HG03442 (cell line): ENCODE data around the gene COL19A1.
"Not testable (repeated sequence)": the region's sequence is repeated elsewhere in the genome, so short reads cannot be mapped to it uniquely, and the experiment has no call there.

Source experiments
- ATAC-seq: cut with Tn5 transposase; IDR thresholded peaks from one replicate; pipeline ENCODE4 v1.9.1; 2021; ENCODE audit warnings: mild to moderate bottlenecking, moderate library complexity; ENCODE audit not compliant: unreplicated experiment

The COL19A1 gene

GRCh38 chr6:69866351-69866769 lies at the start of gene COL19A1:
Gene COL19A1, plus strand, starts transcription at chr6:69866556. Its CDS starts 13,012 bp downstream, at chr6:69879568.
- peak; percentile 48 for ATAC-seq

DNA sequence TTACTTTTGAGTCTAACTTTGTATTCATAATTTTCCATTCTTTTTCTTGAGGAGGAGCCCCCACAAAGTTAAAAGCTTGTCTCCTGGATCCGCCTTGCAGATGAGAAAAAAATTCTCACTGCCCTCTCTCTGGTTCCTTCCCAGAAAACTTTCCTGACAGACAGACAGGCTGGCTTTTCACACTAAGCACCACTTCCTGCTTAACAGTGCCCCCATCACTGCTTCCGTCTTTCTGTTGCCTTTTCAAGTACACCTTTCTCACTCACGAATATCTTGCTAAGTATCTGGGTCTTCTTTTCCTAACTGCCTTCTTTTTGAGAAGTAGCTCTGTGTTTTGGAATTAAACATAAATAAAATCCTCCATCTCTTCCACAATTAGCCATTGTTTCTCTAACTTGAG lies 49.8 kb upstream of the COL19A1 start:
- peak; percentile 22 for ATAC-seq

DNA sequence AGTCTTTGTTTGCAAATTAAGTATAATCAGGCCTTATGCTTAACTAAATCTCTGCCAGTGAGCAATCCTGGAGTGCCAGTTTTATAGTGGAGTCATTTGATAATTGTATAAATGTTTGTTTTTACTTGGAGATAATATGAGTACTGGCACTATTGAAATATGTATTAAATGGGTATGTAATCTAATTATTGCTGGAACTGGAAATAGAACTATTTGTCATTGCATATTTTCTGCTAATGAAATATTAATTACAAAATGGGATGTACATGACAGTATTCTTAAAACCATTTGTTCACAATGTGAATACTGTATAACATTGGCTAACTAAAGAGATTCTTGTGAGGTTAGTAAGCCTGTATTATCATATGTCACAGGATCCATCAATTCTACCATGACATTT lies 49.0 kb upstream of the COL19A1 start:
- ATAC-seq, result no peak

DNA sequence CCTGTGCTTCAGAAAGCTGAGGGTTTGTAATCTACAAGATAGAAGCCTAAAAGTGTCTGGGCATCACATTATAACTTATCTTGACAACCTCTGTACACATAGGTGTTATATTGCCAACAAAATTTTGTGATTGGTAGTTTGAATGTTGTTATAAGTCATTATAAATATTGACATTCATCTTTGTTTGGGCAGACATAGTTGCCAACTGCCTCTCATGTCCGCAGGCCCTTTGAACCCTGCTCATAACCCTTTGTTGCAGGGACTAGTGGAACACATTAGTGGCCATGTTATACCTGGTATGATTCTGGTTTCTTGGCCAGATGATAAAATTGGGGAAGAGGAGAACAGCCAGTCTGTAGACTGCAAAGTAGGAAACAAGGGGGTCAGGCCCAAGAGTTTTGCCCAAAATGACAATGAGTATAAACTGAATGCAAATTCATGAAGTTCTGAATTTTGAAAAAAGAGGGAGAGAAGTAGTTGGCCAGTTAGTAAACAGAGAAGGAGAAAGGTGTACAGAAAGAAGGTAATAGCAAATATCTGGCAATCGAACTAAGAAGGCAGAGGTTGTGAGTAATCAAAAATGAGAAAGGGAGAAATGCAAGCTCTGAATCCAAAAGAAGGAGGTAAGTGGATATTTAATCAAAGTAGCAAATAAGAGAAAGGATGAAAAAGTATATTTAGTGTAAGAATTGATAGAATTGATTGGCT lies 48.0 kb upstream of the COL19A1 start:
- ATAC-seq, result no peak

DNA sequence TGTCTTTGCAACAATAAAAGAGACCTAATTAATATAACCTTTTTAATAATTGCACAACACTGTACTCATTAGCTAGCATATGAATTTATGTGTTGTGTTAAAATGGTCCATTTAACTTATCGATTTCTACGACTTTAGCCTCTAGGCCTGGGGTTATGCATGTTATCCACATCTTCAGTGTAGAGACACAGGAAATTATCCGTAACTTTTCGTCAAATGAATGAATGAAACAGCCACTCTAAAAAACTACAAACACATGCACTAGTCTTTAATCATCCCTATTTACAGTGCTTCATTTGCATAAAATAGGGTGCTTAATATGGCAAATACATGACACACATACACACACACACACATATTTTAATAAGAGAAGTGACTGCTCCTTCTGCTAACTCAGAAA lies 47.2 kb upstream of the COL19A1 start:
- no peak for ATAC-seq

DNA sequence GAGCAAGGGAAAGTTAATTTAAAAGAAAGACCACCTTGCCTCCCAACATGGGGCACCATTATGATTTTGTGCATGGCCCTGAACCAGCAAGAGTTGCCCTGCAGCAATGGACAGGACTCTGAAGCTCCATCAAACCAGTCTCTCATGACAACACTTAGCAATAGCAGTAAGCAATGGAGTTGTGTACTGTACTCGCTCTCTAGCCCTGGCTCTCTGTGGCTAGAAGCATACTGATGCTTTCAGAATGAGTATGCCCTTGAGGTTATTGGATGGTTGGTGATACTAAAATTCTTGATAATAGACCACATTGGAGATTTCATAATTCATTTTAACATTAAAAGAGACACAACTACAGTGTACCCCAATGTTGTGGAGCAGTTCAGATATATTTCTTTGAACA lies 46.3 kb upstream of the COL19A1 start:
- ATAC-seq, result peak; percentile 33

- ATAC-seq, result no peak
These were observed 45.9 kb upstream of the COL19A1 start for GRCh38 chr6:69820438-69820837.

GRCh38 chr6:69824355-69824754 lies 42.0 kb upstream of the COL19A1 start:
- not testable (repeated sequence) for ATAC-seq

DNA sequence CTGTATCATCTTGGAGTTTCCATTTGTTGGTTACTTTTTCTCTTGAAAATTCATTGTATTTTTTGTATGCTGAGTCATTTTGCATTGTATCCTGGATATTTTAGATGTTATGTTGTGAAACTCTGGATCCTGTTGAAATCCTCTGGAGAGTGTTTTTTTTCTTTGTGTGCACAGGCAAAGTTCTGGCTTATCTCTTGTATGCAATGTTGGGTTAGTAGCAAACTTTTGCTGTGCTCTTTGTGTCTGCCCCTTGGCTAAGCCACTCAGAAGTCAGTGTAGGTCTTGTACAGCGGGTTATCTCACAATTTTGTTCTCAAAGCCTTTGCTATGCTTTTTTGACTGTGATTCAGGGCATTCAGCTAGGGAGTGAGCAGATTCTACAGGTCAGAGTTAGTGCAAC lies 40.5 kb upstream of the COL19A1 start:
- no peak for ATAC-seq

DNA sequence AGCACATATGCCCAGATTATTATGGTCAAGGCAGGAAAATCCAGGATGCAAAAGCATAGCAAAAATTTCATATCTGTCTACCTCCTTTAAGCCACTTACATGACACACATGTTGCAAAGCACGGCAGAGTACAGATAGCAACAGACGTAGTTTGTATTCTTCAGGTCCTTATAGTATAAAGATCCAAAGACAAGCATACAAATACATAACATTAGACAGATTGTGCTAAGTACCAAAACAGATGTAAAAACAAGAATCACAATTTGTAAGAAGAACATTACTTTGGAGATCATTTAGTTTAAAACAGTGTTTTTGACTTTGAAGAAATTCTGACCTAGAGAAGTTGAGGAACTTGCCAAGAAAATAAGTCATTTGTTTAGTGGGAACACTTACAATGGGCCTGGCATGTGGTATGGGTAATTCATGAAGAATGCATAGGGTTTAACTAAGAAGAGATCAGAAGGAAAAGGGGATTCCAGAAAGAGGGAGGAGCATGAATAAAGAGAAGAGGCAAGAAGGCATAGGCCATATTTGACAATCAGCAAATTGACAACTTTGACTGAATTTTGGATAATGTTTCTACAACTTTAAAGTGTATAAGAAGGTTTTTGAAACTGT lies 39.0 kb upstream of the COL19A1 start:
- ATAC-seq, result no peak

DNA sequence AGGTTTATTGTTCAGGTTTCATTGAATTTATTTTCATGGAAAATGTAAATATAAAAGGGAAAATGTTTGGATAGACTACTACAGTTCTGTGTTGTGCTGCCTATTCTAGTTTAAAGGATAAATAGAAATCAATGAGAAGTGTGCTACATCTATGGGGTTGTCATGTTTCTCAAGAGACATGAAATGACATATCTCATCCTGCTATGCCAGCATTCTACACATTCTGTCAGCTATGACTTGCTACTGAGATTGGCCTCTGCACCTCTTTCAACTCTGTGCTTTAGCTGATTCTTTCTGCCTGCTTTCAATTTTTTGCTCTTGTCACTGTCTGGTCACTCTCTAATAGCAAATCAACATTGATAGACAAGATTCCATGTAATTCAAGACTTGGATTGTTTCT lies 33.8 kb upstream of the COL19A1 start:
- ATAC-seq, result no peak

DNA sequence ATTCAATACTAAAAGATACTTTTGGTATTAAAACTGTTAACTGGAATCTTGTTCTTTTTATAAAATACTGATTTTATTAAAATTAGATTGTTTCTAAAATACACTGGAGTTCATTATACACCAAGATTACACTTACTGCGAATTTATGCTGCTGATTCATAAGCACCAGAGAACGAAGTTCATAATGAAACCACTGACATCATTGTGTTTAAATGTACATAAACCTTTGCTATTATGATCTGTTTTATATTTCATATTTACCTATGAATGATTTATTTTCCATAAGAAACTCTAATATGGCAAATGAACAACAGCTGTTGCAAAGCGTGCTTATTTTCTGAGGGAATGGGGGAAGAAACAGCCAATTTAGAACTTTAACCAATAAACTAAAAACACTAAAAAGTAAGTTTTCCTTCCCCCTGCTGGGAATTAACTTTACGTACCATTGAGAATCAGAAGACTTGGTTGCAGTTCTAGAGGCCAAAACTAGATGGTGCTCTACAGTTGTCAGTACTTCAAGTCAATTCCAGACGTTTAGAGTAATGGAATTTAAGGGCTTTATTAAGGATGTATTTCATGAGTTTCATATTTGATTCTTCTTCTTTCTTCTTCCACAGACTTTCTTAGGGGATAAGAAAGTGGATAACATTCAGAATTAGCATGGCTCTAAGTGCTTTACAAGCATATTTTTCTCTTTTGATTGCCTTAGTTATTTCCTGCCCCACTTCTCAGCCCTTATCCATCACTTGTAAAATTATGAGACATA lies 30.8 kb upstream of the COL19A1 start:
- peak; percentile 89 for ATAC-seq

DNA sequence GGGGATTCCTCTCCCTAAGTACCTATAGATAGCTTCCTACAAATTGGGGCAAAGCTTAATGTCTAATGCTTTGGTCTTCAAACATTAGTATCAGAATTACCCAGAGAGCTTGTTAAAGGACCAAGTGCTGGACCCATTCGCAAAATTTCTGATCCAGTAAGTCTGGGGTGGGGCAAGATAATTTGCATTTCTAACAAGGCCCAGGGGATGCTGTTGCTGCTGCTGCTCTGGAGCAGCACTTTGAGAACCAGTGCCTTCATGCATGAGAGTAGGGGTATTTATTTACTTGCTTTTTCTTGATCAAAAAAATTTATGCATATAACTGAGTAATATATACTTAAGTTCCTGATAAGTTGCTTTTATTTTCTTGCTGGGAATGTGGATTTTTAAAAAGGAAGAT lies 24.5 kb upstream of the COL19A1 start:
- ATAC-seq, result no peak

DNA sequence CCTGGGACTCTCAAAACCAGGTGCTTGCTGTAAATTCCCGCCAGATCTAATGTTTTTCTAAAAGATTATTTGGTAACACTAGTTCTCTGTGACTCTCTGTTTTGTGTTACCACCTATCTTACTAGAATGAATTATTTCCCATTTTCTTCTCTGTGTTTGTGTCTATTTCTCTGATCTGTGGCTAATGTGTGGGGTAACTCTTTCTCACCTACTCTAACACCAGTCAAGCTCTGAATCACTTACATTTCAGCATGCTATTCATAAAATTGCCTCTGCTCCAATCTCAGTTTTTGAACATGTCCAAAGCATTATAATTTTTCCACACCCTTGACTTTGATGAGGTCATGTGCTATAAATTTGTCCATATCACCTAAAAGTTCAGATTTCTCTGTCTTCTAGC lies 23.2 kb upstream of the COL19A1 start:
- ATAC-seq, result no peak

GRCh38 chr6:69846312-69846711 lies 20.0 kb upstream of the COL19A1 start:
- ATAC-seq, result no peak

- ATAC-seq, result no peak
These were observed 19.4 kb upstream of the COL19A1 start for GRCh38 chr6:69846770-69847491.

- no peak for ATAC-seq
These were observed 18.9 kb upstream of the COL19A1 start for GRCh38 chr6:69847492-69847788.

DNA sequence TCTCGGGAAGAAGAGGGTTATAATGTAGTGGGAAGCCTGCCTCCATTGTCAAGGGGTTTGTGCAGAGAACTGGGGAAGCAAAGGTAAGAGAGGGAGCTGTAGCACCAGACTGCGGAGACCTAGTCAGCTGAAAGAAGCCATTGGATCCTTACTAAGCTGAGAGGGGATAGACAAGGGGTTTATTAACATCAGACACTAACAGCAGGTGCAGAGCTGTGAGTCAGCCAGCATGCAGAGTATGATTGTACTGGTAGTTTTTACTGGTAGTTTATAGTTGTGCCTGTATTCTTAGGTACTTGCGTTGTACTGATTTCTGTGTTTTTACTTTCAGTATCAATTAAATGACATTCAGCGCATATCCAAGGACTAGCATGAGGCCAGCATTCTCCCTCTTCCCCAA lies 17.8 kb upstream of the COL19A1 start:
- no peak for ATAC-seq

- ATAC-seq, result no peak
These were observed 13.7 kb upstream of the COL19A1 start for GRCh38 chr6:69852706-69853105.

GRCh38 chr6:69861986-69862385 lies 4.4 kb upstream of the COL19A1 start:
- no peak for ATAC-seq

- no peak for ATAC-seq
These were observed 2.6 kb upstream of the COL19A1 start for GRCh38 chr6:69863766-69864165.

GRCh38 chr6:69865126-69865525 lies 1.2 kb upstream of the COL19A1 start:
- ATAC-seq, result no peak
